KOPT-K1 (cell line): ENCODE measurements around the gene PARP1.

Source experiments
- H3K27ac ChIP-seq: fragments of 200-600 bp; sonication (generic); 2 replicates; pipeline ENCODE4 v1.5.1; 2016; ENCODE audit warnings: antibody characterized with exemption, mild to moderate bottlenecking, low read depth, low read length; ENCODE audit not compliant: poor library complexity, severe bottlenecking
- H3K36me3 ChIP-seq: fragments of 200-600 bp; sonication (generic); 2 replicates; pipeline ENCODE4 v1.5.1; 2017; ENCODE audit warnings: antibody characterized with exemption, mild to moderate bottlenecking, low read length, moderate library complexity; ENCODE audit not compliant: insufficient read depth
- H3K9me3 ChIP-seq: fragments of 200-600 bp; sonication (generic); 2 replicates; pipeline ENCODE4 v1.5.1; 2017; ENCODE audit warnings: antibody characterized with exemption, low read length, mild to moderate bottlenecking; ENCODE audit not compliant: insufficient read depth, poor library complexity, severe bottlenecking

Gene PARP1

DNA sequence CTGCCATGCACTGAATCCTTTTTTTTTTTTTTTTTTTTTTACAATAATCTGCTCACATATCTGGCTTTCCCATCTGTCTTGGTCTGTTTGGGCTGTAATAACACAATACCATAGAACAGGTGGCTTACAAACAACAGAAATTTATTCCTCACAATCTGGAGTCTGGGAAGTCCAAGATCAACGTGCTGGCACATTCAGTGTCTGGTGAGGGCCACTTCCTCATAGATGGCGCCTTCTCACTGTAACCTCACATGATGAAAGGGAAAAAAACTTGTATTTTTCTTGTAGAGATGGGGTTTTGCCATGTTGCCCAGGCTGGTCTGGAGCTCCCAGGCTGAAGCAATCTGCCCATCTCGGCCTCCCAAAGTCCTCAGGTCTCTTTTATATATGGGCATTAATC is 13.0 kb upstream of the PARP1 start:
- no peak overlapping the region for H3K27ac ChIP-seq
- no peaks in the 10 kb centered on the region for H3K36me3 ChIP-seq
- H3K9me3 ChIP-seq, result no peaks in the 10 kb centered on the region

DNA sequence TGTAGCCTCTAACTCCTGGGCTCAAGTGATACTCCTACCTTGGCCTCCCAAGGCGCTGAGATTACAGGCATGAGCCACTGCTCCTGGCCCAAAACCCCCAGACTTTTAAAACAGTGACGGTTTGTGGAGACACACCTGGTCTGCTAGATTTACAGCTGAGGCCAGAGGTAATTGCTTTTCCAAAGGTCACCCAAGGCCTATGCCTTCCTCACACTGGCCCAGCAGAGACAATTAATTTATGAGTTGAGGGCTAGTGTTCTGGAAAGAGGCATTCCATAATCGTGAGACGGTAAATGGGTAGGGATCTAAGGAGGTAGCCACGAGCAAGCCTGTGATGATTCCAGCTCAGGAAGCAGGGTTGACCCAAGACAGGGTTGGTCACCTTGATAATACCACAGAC is 12.4 kb upstream of the PARP1 start:
- Histone ChIP-seq H3K9me3 (no peaks in the 10 kb centered on the region), H3K36me3 (no peaks in the 10 kb centered on the region), H3K27ac (no peak overlapping the region)

- Histone ChIP-seq H3K27ac (no peak overlapping the region), H3K36me3 (no peaks in the 10 kb centered on the region), H3K9me3 (no peaks in the 10 kb centered on the region)
Measured at GRCh38 chr1:226419284-226420029, 11.6 kb upstream of the PARP1 start.

DNA sequence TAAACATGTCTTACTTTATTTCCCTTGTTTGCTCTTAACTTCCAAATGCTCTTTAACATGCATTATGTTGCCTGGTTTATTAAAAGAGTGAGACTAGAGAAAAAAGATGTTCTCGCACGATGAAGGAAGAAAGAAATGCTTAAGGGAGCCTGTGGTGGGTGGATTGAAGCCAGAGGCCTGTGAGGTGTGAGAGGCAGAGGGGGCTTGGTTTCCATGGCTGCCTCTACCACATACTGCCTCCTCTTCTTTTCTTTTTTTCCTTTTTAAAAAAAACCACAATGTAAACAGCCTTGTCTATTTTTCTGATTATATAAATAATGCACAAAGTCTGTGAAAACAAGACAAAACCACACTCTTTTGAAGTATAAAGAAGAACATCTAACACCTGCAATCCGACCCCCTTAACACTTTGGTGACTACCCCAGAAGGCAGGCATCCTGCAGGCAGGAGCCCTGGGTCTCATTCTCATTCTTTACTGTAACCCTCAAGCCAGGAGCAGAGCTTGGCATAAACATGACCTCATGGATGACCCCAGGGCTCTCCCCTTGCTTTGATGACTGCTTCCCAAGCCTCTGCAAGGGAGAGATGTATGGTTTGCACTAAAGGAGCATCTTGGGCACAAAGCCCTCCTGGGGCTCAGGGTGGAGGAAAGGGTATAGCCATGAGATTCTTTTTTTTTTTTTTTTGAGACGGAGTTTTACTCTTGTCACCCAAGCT is 10.1 kb upstream of the PARP1 start:
- no peaks in the 10 kb centered on the region for H3K9me3 ChIP-seq
- H3K27ac ChIP-seq, result no peak overlapping the region
- no peaks in the 10 kb centered on the region for H3K36me3 ChIP-seq

GRCh38 chr1:226417350-226417749 is 9.5 kb upstream of the PARP1 start:
- Histone ChIP-seq H3K27ac (no peak overlapping the region), H3K36me3 (no peaks in the 10 kb centered on the region), H3K9me3 (no peaks in the 10 kb centered on the region)

DNA sequence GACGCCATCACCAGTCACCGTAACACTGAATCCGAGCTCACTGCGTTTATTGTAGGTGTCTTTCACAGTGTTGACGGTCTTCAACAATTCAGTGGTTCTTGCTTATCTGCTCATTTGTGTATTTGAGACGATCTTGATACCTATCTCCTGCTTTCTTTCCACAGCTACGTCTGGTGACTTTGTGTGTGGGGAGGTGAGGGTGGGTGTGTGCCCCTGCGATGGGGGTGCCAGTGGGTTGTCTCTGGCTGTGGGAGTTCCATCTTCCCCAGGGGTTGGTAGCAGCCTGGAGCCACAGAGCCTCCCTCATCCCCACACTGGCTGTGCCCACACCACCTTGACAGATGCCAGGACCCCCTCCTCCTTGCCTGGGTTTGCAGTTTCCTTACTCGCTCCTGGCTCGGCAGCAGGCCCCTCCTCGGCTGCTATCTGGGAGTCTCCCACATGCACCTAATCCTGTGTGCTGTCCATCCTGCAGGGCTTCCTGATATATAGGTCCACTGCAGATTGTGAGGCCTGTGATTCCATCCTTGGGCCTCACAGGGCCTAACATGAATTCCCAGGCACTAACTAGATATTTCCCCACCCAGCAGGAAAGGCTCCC is 6.3 kb upstream of the PARP1 start:
- Histone ChIP-seq H3K9me3 (no peaks in the 10 kb centered on the region), H3K27ac (no peak overlapping the region), H3K36me3 (no peaks in the 10 kb centered on the region)

DNA sequence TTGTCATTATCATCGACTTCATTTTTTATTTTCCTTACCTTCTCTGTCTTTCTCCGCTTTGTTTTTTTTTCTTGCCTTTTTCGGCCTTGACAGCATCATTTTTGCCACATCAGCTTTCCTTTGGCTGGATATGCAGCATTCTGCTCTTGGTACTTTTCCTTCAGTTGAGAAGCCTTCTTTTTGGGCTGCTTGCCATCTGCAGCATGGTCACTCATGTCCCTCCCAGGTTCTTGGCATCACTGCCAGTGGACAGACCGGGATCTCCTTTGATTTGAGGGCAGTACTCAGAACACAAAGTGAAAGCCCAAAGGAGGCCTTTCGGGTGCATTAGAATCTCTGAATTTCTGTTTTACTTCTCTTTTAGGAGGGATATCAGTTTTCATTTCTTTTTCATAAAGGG is 3.7 kb upstream of the PARP1 start:
- no peak overlapping the region for H3K27ac ChIP-seq
- no peaks in the 10 kb centered on the region for H3K9me3 ChIP-seq
- no peaks in the 10 kb centered on the region for H3K36me3 ChIP-seq

GRCh38 chr1:226410958-226411357 is 3.1 kb upstream of the PARP1 start:
- no peaks in the 10 kb centered on the region; the same call in 1 of the 2 replicates for H3K36me3 ChIP-seq
- no peak overlapping the region for H3K27ac ChIP-seq
- H3K9me3 ChIP-seq, result no peaks in the 10 kb centered on the region

GRCh38 chr1:226409392-226409791 is 1.5 kb upstream of the PARP1 start:
- Histone ChIP-seq H3K9me3 (no peaks in the 10 kb centered on the region), H3K27ac (no peak overlapping the region), H3K36me3 (no peaks in the 10 kb centered on the region; the same call in 1 of the 2 replicates)

DNA sequence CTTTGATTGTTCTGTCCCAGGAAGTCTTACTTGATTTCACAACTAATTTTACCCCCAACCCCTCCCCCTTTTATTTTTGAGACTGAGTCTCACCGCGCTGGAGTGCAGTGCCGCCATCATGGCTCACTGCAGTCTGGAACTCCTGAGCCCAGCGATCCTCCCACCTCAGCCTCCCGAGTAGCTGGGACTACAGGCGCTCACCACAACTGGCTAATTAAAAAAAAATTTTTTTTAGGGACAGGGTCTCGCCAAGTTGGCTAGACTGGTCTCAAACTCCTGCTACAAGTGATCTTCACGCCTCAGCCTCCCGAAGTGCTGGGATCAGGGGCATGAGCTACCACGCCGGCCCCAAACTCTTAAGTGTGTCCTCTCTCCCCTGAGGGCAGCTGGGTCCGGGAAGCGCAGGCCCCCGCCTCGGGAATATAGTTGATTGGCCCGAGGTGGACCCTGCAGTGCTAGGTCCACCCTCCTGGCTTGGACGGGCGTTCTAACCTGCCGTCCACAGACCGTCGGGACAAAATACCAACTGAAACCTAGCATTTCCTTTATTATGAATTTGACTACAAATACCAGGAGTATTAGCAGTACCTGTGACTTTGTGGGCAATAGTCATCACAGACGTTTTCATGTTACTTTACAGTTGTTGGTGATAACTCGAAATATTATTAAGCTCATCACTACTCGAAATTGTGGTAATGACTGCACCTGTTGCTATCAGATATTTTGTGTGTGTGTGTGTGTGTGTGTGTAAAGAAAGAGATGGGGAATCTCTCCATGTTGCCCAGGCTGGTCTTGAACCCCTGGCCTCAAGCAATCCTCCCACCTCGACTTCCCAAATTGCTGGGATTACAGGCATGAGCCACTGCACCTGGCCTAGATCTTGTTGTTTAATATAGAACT is 642 bp upstream of the PARP1 start:
- Histone ChIP-seq H3K27ac (peak overlapping the region; percentile 74), H3K36me3 (no peaks in the 10 kb centered on the region; the same call in 1 of the 2 replicates), H3K9me3 (no peaks in the 10 kb centered on the region)

DNA sequence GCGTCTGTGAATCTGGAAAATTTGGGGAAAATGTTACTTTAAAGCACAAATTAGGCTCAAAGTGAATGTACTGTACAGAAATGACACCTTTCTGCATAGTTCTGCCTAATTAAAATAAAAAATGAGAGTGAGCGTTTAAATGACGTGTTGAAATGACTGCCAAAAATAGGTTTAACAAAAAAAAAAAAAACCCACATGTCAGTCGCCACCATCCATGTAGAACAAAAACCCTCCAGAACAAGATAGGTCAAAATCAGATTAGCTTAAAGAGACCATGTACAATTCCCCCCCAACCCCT is 745 bp downstream of the PARP1 start:
- Histone ChIP-seq H3K27ac (peak overlapping the region; percentile 74), H3K9me3 (no peaks in the 10 kb centered on the region), H3K36me3 (peaks cover 8% of the 10 kb centered on the region)

- Histone ChIP-seq H3K36me3 (peaks cover 15% of the 10 kb centered on the region), H3K9me3 (no peaks in the 10 kb centered on the region), H3K27ac (peak overlapping the region; percentile 74)
Measured at GRCh38 chr1:226406401-226406881, 1.5 kb downstream of the PARP1 start.

DNA sequence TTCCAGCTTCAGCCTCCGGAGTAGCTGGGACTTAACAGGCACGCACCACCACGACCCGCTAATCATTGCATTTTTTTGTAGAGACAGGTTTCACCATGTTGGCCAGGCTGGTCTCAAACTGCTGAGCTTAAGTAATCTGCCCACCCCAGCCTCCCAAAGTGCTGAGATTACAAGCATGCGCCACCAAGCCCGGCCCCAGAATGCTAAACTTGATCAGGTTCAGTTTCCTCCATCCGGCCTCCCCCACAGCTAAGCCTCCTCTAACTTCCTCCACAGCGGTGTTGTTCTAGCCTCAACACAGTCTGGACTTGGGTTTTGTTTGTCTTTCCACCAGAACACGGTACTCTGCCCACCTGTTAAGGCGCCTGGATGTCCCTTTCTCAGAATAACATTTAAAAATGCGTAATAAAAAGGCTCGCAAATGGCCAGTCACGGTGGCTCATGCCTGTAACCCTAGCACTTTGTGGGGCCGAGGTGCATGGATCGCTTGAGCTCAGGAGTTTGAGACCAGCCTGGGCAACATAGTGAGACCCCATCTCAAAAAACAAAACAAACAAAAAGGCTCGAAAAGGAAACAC is 2.4 kb downstream of the PARP1 start:
- no peak overlapping the region for H3K27ac ChIP-seq
- H3K36me3 ChIP-seq, result peaks cover 25% of the 10 kb centered on the region
- no peaks in the 10 kb centered on the region for H3K9me3 ChIP-seq

DNA sequence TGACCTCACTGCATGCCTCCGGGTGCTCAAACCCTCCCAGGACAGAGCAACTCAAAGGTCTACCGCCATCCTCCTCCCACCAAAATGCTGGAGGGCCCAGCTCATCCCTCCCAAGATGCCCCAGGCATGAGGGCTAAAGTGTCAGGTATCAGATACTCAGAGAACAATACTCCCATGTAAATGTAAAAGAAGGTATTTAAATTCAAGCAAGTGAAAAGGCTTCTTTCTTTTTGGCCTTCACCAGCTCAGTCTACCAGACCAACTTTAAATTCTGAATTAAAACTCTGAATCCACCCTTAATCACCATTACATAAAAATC is 3.0 kb downstream of the PARP1 start:
- H3K27ac ChIP-seq, result no peak overlapping the region
- no peaks in the 10 kb centered on the region for H3K9me3 ChIP-seq
- H3K36me3 ChIP-seq, result peaks cover 31% of the 10 kb centered on the region
